ENCODE measurements around the gene UQCC5.
"Not testable (repeated sequence)": the region's sequence is repeated elsewhere in the genome, so short reads cannot be mapped to it uniquely, and the experiment has no call there.

The UQCC5 gene

GRCh38 chr3:52523386-52524257, 12.8 kb upstream of the UQCC5 start:
- no peak for DNase-seq (ENCODE audit: low read depth)

- DNase-seq (ENCODE audit: low read depth): no peak
Measured at GRCh38 chr3:52524258-52524751, 12.1 kb upstream of the UQCC5 start.

- no peak for DNase-seq (ENCODE audit: low read depth)
Measured at GRCh38 chr3:52524752-52525679, 11.4 kb upstream of the UQCC5 start.

GRCh38 chr3:52525680-52526561, 10.5 kb upstream of the UQCC5 start:
- no peak for DNase-seq (ENCODE audit: low read depth)

GRCh38 chr3:52526671-52527038, 9.8 kb upstream of the UQCC5 start:
- not testable (repeated sequence) for DNase-seq (ENCODE audit: low read depth)

GRCh38 chr3:52527039-52527731, 9.2 kb upstream of the UQCC5 start:
- DNase-seq (ENCODE audit: low read depth): peak; percentile 20

- DNase-seq (ENCODE audit: low read depth): no peak
Measured at GRCh38 chr3:52527732-52528585, 8.4 kb upstream of the UQCC5 start.

- DNase-seq (ENCODE audit: low read depth): no peak
Measured at GRCh38 chr3:52528586-52529375, 7.6 kb upstream of the UQCC5 start.

- no peak for DNase-seq (ENCODE audit: low read depth)
Measured at GRCh38 chr3:52529376-52530333, 6.8 kb upstream of the UQCC5 start.

GRCh38 chr3:52530918-52531826, 5.2 kb upstream of the UQCC5 start:
- no peak for DNase-seq (ENCODE audit: low read depth)

- no peak for DNase-seq (ENCODE audit: low read depth)
Measured at GRCh38 chr3:52531860-52532516, 4.4 kb upstream of the UQCC5 start.

GRCh38 chr3:52532517-52532837, 3.9 kb upstream of the UQCC5 start:
- peak; percentile 80 for DNase-seq (ENCODE audit: low read depth)

GRCh38 chr3:52532838-52533622, 3.4 kb upstream of the UQCC5 start:
- DNase-seq (ENCODE audit: low read depth): peak; percentile 45

GRCh38 chr3:52533623-52534280, 2.7 kb upstream of the UQCC5 start, which contains the start of gene NT5DC2:
TSS of gene NT5DC2 (minus strand) at chr3:52533857. CDS start at chr3:52533737, 120 bp downstream.
- peak; percentile 78 for DNase-seq (ENCODE audit: low read depth)
